K562 (cell line): ENCODE data around the gene DET1. TPM values are rescaled to one million over a fixed set of nuclear protein-coding genes. Genes with fewer than 3 reads are reported as not detected.
A peak's percentile ranks its signal among the peaks of the same experiment; 100 is the strongest.

Experiments used
- ATAC-seq: fragments of 200-7000 bp; cut with Tn5 transposase; 3 replicates; pipeline ENCODE4 v1.9.1; 2020; ENCODE audit warnings: moderate library complexity
- BruUV-seq: library from RNA; stranded (reverse); fragments of 400-500 nt; replicated peaks from 2 replicates; lab custom pipeline; 2021; lab: Mats Ljungman, UMichigan
- CTCF ChIA-PET: fragments of 300-600 bp; formaldehyde crosslinking; extraction: SDS; loops from one replicate; lab custom pipeline; 2021; ENCODE audit warnings: low intra/inter-chr PET ratio; lab: Yijun Ruan, JAX
- POLR2A ChIA-PET: fragments of 300-600, 350-650 bp; sonication (Branson Sonifier 250); formaldehyde crosslinking; extraction: SDS; loops from one replicate; lab custom pipeline; 2021; ENCODE audit warnings: antibody characterized with exemption, inconsistent platforms; lab: Yijun Ruan, JAX
- DNase-seq, 4 experiments: peaks; one replicate each; pipeline versions ENCODE4 v3.0.0 to v3.0.0-alpha.2; 2011 to 2018; ENCODE audit warnings: low spot score in 3 of 4, mixed read lengths in 3 of 4; ENCODE audit errors: extremely low read depth in 1 of 4
- FAIRE-seq: peaks from 2 replicates; lab custom pipeline; 2011; peaks lifted over from hg19 to GRCh38; lab: Jason Lieb, UNC
- H2AFZ ChIP-seq: 2 replicates; pipeline ENCODE4 v1.6.0; 2011; ENCODE audit warnings: low read depth, low read length, control low read depth, inconsistent platforms
- H3K27ac ChIP-seq: fragments of 200-600 bp; 3 replicates; pipeline ENCODE4 v1.8.0; 2011; ENCODE audit warnings: low read depth, mild to moderate bottlenecking, control low read depth, inconsistent platforms, low read length, moderate library complexity, mixed read lengths; ENCODE audit errors: extremely low read depth
- H3K27me3 ChIP-seq, 2 experiments: fragments of 300-600 bp in 1 of 2; 2 replicates in 1 of 2; 3 replicates in 1 of 2; pipeline versions ENCODE4 v1.6.0 to v1.8.0; 2011; ENCODE audit warnings: inconsistent platforms in 2 of 2, low read length in 2 of 2, mild to moderate bottlenecking in 1 of 2, mixed read lengths in 1 of 2, moderate library complexity in 1 of 2; ENCODE audit not compliant: control insufficient read depth in 2 of 2, insufficient read depth in 2 of 2
- H3K36me3 ChIP-seq: fragments of 300-600 bp; 3 replicates; pipeline ENCODE4 v1.8.0; 2011; ENCODE audit warnings: mild to moderate bottlenecking, low read length, inconsistent platforms; ENCODE audit not compliant: control insufficient read depth, insufficient read depth
- H3K4me1 ChIP-seq, 2 experiments: fragments of 200-600 bp in 1 of 2; replicated peaks in 1 of 2; 2 replicates in 1 of 2; 3 replicates in 1 of 2; pipeline versions ENCODE4 v1.5.1 to v1.8.0; 2011; ENCODE audit warnings: inconsistent platforms in 2 of 2, low read length in 2 of 2, mild to moderate bottlenecking in 1 of 2, mixed read lengths in 1 of 2, moderate library complexity in 1 of 2; ENCODE audit not compliant: control insufficient read depth in 2 of 2, insufficient read depth in 2 of 2
- H3K4me2 ChIP-seq: 2 replicates; pipeline ENCODE4 v1.6.1; 2011; ENCODE audit warnings: low read length, control low read depth, inconsistent platforms, mixed read lengths; ENCODE audit not compliant: insufficient read depth
- H3K4me3 ChIP-seq: fragments of 200-600 bp; sonication (generic), shearing (Covaris generic); 2 replicates; pipeline ENCODE4 v1.5.1; 2016; ENCODE audit warnings: control low read depth, inconsistent platforms
- H3K79me2 ChIP-seq: fragments of 200-600 bp; 3 replicates; pipeline ENCODE4 v1.8.0; 2011; ENCODE audit warnings: low read length, inconsistent platforms; ENCODE audit not compliant: control insufficient read depth, insufficient read depth
- H3K9ac ChIP-seq, 2 experiments: 2 replicates each; pipeline versions ENCODE4 v1.6.0 to v1.6.1; 2011; ENCODE audit warnings: low read depth in 2 of 2, low read length in 2 of 2, control low read depth in 1 of 2, inconsistent platforms in 1 of 2, mild to moderate bottlenecking in 1 of 2, mixed read lengths in 1 of 2; ENCODE audit not compliant: insufficient read depth in 1 of 2
- H3K9me1 ChIP-seq: one replicate; pipeline ENCODE4 v1.6.0; 2011; ENCODE audit warnings: inconsistent platforms, mild to moderate bottlenecking, low read length, moderate library complexity; ENCODE audit not compliant: control insufficient read depth, insufficient read depth
- H3K9me3 ChIP-seq: replicated peaks from 2 replicates; pipeline ENCODE4 v1.5.1; 2011; ENCODE audit warnings: low read depth, low read length, inconsistent platforms; ENCODE audit not compliant: control insufficient read depth, insufficient read depth
- H4K20me1 ChIP-seq: replicated peaks from 2 replicates; pipeline ENCODE4 v1.6.1; 2011; ENCODE audit warnings: low read length, inconsistent platforms, mixed read lengths; ENCODE audit not compliant: control insufficient read depth, insufficient read depth
- ARID1B ChIP-seq: fragments of 450-650 bp; IDR thresholded peaks from 2 replicates; pipeline ENCODE4 v1.6.1; 2016; ENCODE audit warnings: antibody characterized with exemption, mild to moderate bottlenecking, inconsistent platforms
- ATF7 ChIP-seq: fragments of 450-650 bp; IDR thresholded peaks from 2 replicates; pipeline ENCODE4 v1.7.1; 2014; ENCODE audit warnings: mild to moderate bottlenecking, moderate library complexity
- CTCFL ChIP-seq: IDR thresholded peaks from 2 replicates; pipeline ENCODE4 v1.6.1; 2011; ENCODE audit warnings: borderline replicate concordance, low read depth, mild to moderate bottlenecking, moderate library complexity, low read length; ENCODE audit not compliant: insufficient read depth, poor library complexity, severe bottlenecking
- HEY1 ChIP-seq: fragments of 250-450 bp; sonication (Bioruptor Pico); IDR thresholded peaks from 2 replicates; pipeline ENCODE4 v1.5.0; 2020; ENCODE audit warnings: mild to moderate bottlenecking, moderate library complexity, borderline replicate concordance
- KDM1A ChIP-seq, 2 experiments: fragments of 450-650 bp; IDR thresholded peaks; 2 replicates each; pipeline ENCODE4 v1.6.1; 2016; ENCODE audit warnings: mild to moderate bottlenecking in 2 of 2
- MED1 ChIP-seq: sonication (generic); formaldehyde crosslinking; IDR thresholded peaks from 2 replicates; pipeline ENCODE4 v1.8.1; 2023; ENCODE audit warnings: missing genetic modification reagents, borderline replicate concordance
- NFIC ChIP-seq: fragments of 450-650 bp; IDR thresholded peaks from 2 replicates; pipeline ENCODE4 v1.6.1; 2017; ENCODE audit warnings: mild to moderate bottlenecking, inconsistent platforms
- PTBP1 ChIP-seq: fragments of 200-400 bp; formaldehyde crosslinking; IDR thresholded peaks from 2 replicates; pipeline ENCODE4 v1.6.1; 2017; ENCODE audit warnings: low read depth, low read length
- RAD21 ChIP-seq, 2 experiments: fragments of 250-450 bp in 1 of 2; fragments of 450-650 bp in 1 of 2; sonication (Bioruptor Pico) in 1 of 2; formaldehyde crosslinking in 1 of 2; IDR thresholded peaks in 1 of 2; conservative IDR thresholded peaks in 1 of 2; 2 replicates each; pipeline versions ENCODE4 v1.4.0 to v1.8.0; 2020 to 2022; ENCODE audit warnings: mild to moderate bottlenecking in 2 of 2, moderate library complexity in 1 of 2
- WGBS: fragments of 100-300 bp; shearing (Covaris generic); methylation state at CpG from one replicate; pipeline ENCODE4 v1.1.6; 2016; ENCODE audit warnings: low coverage, mixed read lengths; ENCODE audit not compliant: insufficient coverage; ENCODE audit errors: missing lambda C conversion rate; 5-methylcytosine and 5-hydroxymethylcytosine counted together
- in situ Hi-C: fragments of 300-500 bp; cut with MboI; formaldehyde crosslinking; loops from 4 replicates; pipeline ENCODE4 v1.15.0; 2018; ENCODE audit warnings: inconsistent platforms, mixed read lengths
- intact Hi-C: fragments of 100-400 bp; cut with micrococcal nuclease; formaldehyde crosslinking; loops from 2 replicates; pipeline ENCODE4 v1.14.2; 2022
- polyA plus RNA-seq, 8 experiments: library from polyadenylated mRNA; depleted of rRNA in 4 of 8; stranded (reverse) in 5 of 8; unstranded in 3 of 8; fragments of >200 nt; fragmentation: Nextera tagmentation in 2 of 8; fragmentation: Illumina TruSeq in 1 of 8; extraction: Ambion mirVana in 2 of 8; extraction: Trizol in 1 of 8; gene quantifications; 2 replicates each; pipeline versions ENCODE4 v1.2.1 to v1.2.3, GENCODE V29; 2011 to 2014; ENCODE audit warnings: inconsistent platforms in 1 of 8, missing spikeins in 1 of 8
- total RNA-seq, 7 experiments: library from RNA; depleted of rRNA in 6 of 7; stranded (reverse); fragments of >200 nt in 6 of 7; fragmentation: Illumina TruSeq in 2 of 7; extraction: Trizol in 2 of 7; gene quantifications; 2 replicates each; pipeline versions ENCODE4 v1.2.1 to v1.2.3, GENCODE V29; 2011 to 2021; ENCODE audit warnings: low replicate concordance in 1 of 7

Gene DET1
- total and polyA plus RNA-seq, 9 of the 15 experiments (the other 6 are each of a cell fraction or from before 2014, with no cell fraction given): 4.2 to 8.1 (median 6.0) TPM

DNA sequence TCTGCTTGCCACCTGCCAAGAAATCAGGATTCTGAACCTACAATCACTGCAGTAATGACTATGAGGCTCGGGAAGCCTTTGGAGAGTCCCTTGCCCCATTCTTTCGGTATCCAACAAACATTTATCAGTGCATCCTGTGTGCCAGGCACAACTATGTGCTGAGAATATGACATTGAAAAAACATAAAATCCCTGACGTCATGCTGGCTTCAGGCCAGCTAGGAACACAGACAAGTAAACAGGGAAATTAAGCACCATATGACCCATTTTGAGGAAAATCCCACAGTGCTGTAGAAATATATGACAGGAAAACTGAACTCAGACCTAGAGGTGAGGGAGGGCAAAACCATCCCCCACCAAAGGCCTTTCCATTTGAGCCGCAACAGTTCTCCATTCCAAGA, 34.1 kb upstream of the DET1 start:
- CTCF ChIA-PET: no interaction called here
- no peak for FAIRE-seq
- 4% methylated on average over 4 of the region's 4 CpGs for WGBS

More for the DNA sequence above, 34.1 kb upstream of the DET1 start:
- ATAC-seq: no peak
- no peaks in the 10 kb centered on the region for H3K9me1 ChIP-seq
- H3K4me1 ChIP-seq: no peaks in the 10 kb centered on the region
- no peaks in the 10 kb centered on the region for H3K79me2 ChIP-seq
- H2AFZ ChIP-seq: no peak overlapping the region
- DNase-seq: no peak
- H3K4me3 ChIP-seq: no peak overlapping the region
- intact Hi-C loops (no loop called here), in situ Hi-C loops (no loop called here)
- POLR2A ChIA-PET: no interaction called here
- no peak overlapping the region for H3K4me2 ChIP-seq
- H3K36me3 ChIP-seq: no peaks in the 10 kb centered on the region
- peak; percentile 19; the same call in 1 of the 2 replicates for TF ChIP-seq ATF7
- TF ChIP-seq NFIC: peak; percentile 68
- no peak for TF ChIP-seq ARID1B
- TF ChIP-seq RAD21 (CRISPR knock-in tag; conservative IDR thresholded peaks at IDR 0.05 in 1 of 2, IDR thresholded peaks at IDR 0.05 in 1 of 2): no peak
- no peak for TF ChIP-seq MED1 (CRISPR knock-in tag)
- no peak for TF ChIP-seq HEY1 (CRISPR knock-in tag)
- TF ChIP-seq KDM1A (IDR thresholded peaks at IDR 0.05): peak in 1 of 2 experiments; percentile 19; a peak in 1 of 4 replicates
- no peak for TF ChIP-seq PTBP1
- TF ChIP-seq CTCFL: no peak
- H3K9ac ChIP-seq: no peak overlapping the region
- H3K27ac ChIP-seq: no peak overlapping the region
- BruUV-seq: no TSS peak
- peaks cover 4 to 12% of the 10 kb centered on the region in 2 experiments for H3K27me3 ChIP-seq
- H4K20me1 ChIP-seq: no peaks in the 10 kb centered on the region
- no peaks in the 10 kb centered on the region for H3K9me3 ChIP-seq
